ENCODE results near the gene HOXA6. TPM values are rescaled to one million over a fixed set of nuclear protein-coding genes. Genes with fewer than 3 reads are reported as not detected.

HOXA6 gene
- total RNA-seq, 4 donors from 2014 or later = 0.66 to 0.92 TPM; not detected in 2

DNA sequence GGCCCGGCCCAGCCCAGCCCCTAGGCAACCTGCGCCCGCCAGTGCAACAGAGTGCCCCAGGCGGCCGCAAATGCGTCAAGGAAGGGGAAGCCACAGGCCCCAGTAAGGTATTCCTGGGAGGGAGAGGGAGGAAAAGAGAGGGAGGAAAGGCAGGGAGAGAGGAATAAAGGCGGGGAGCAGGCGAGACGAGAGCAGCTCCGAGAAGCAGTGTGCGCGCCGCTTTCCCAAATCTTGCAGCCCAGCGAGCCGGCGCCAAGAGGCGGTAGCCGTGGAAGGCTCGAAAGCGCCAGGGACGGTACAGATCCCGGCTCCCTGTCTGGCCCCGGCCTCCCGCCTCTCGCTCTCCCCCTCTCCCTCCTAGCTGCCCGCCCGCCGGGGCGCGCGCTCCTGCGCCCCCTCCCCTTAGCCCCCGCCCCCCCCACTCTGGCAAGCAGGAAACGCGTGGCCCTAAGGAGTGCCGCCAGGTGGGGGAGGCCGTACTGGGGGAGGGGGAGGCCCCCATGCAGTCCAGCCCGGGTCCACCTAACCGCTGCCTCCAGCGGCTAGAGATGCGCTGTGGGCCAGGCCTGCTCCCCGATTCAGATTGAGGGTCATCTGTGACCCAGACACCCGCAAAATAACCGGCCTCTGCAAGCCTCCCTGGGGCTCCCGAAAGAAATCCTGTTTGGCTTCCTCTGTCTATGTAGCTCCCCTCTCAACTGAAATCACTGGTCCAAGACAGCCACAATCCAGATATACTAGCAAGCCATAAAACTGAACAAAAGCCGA lies 22.3 kb upstream of the HOXA6 start:
- no peak for DNase-seq (ENCODE audit: extremely low spot score)

DNA sequence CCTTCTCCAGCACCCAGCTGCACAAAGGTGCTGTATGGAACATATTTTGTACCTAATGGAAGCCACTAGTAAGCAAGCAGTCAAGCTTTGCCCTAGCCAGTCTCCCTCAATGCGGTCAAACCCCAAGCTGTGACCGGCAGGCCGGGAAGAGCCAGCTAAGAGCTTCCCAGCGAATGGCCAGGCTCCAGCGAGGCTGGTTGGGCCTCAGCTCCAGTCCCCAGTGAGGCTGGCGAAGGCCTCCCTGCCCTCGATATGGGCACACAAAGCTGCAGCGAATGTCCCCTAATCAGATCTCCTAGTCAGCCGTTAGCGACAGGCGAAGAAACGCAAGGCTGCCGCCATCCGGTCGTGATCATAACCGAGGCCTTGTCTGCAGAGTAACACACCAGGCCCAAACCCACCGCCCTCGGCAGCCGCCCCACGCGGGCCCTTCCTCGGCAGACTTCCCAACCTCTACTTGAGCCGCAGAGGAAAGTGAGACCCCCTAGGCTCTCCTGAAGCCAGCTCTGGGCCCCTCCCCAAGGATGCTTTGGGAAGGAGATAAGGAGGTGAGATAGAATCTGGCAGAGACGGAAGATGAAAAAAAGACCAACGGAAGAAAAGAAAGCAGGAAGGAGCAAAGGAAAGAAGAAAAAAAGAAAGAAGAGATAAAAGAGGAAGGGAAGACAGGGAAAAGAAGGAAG lies 20.8 kb upstream of the HOXA6 start:
- intact Hi-C loops (cut with DNase I) = no loop called here
- TF ChIP-seq POLR2AphosphoS5 (IDR thresholded peaks at IDR 0.05) (no peak), POLR2A (IDR thresholded peaks at IDR 0.05; ENCODE audit: low read depth) (no peak), EP300 (IDR thresholded peaks at IDR 0.05) (no peak)
- TF ChIP-seq, protein P1, sequence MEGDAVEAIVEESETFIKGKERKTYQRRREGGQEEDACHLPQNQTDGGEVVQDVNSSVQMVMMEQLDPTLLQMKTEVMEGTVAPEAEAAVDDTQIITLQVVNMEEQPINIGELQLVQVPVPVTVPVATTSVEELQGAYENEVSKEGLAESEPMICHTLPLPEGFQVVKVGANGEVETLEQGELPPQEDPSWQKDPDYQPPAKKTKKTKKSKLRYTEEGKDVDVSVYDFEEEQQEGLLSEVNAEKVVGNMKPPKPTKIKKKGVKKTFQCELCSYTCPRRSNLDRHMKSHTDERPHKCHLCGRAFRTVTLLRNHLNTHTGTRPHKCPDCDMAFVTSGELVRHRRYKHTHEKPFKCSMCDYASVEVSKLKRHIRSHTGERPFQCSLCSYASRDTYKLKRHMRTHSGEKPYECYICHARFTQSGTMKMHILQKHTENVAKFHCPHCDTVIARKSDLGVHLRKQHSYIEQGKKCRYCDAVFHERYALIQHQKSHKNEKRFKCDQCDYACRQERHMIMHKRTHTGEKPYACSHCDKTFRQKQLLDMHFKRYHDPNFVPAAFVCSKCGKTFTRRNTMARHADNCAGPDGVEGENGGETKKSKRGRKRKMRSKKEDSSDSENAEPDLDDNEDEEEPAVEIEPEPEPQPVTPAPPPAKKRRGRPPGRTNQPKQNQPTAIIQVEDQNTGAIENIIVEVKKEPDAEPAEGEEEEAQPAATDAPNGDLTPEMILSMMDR (IDR thresholded peaks at IDR 0.05) = no peak
- Histone ChIP-seq H3K36me3 (no peaks in the 10 kb centered on the region), H3K4me3 (no peak overlapping the region), H3K27me3 (peaks cover 33 to 100% (median 100%) of the 10 kb centered on the region in 4 donors), H3K27ac (replicated peaks in 1 of 4) (no peak overlapping the region), H3K9me3 (no peaks in the 10 kb centered on the region), H3K4me1 (peaks cover 21 to 69% (median 59%) of the 10 kb centered on the region in 4 donors)
- DNase-seq (ENCODE audit: extremely low spot score) = no peak
- 48% methylated on average over 11 of the region's 25 CpGs for WGBS

More for the DNA sequence above, 22.3 kb upstream of the HOXA6 start:
- Histone ChIP-seq H3K27ac (replicated peaks in 1 of 4) (no peak overlapping the region), H3K4me3 (peak overlapping the region in 1 of 4 donors; percentile 12), H3K36me3 (no peaks in the 10 kb centered on the region), H3K9me3 (no peaks in the 10 kb centered on the region), H3K27me3 (peaks cover 47 to 100% (median 100%) of the 10 kb centered on the region in 4 donors), H3K4me1 (peaks cover 31 to 73% (median 64%) of the 10 kb centered on the region in 4 donors)
- WGBS = 4% methylated on average over 28 of the region's 46 CpGs
- intact Hi-C loops (cut with DNase I) = no loop called here
- TF ChIP-seq EP300 (IDR thresholded peaks at IDR 0.05) = no peak
- no peak for TF ChIP-seq POLR2AphosphoS5 (IDR thresholded peaks at IDR 0.05)
- TF ChIP-seq, protein P1 (IDR thresholded peaks at IDR 0.05) = no peak
- TF ChIP-seq POLR2A (IDR thresholded peaks at IDR 0.05; ENCODE audit: low read depth) = no peak

DNA sequence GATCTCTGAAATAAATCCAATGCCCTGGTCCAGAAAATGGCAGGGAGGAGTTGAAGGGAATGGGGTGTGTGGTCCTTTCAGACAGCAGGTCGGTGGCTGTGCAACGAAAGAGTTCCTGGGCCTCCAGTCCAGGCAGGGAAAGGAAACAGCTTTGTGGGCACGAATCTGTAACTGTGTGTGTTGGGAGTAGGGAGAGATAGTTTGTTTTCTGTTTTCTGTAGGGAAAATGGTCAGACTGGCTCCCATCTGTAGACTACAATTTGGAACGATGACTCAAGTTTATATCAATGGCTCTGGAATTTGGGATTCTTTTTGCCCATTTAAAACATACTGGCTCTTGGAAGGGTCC lies 20.3 kb upstream of the HOXA6 start:
- H3K36me3 ChIP-seq = no peaks in the 10 kb centered on the region
- WGBS = 50% methylated on average over 4 of the region's 4 CpGs
- TF ChIP-seq POLR2A (IDR thresholded peaks at IDR 0.05; ENCODE audit: low read depth) = no peak
- TF ChIP-seq EP300 (IDR thresholded peaks at IDR 0.05) = no peak
- no peak for TF ChIP-seq POLR2AphosphoS5 (IDR thresholded peaks at IDR 0.05)
- TF ChIP-seq, protein P1 (IDR thresholded peaks at IDR 0.05) = no peak
- intact Hi-C loops (cut with DNase I) = no loop called here
- H3K9me3 ChIP-seq = no peaks in the 10 kb centered on the region
- peaks cover 27 to 100% (median 98%) of the 10 kb centered on the region in 4 donors for H3K27me3 ChIP-seq
- H3K27ac ChIP-seq (replicated peaks in 1 of 4) = no peak overlapping the region
- H3K4me1 ChIP-seq = peaks cover 16 to 64% (median 54%) of the 10 kb centered on the region in 4 donors
- H3K4me3 ChIP-seq = no peak overlapping the region
- no peak for DNase-seq (ENCODE audit: extremely low spot score)

DNA sequence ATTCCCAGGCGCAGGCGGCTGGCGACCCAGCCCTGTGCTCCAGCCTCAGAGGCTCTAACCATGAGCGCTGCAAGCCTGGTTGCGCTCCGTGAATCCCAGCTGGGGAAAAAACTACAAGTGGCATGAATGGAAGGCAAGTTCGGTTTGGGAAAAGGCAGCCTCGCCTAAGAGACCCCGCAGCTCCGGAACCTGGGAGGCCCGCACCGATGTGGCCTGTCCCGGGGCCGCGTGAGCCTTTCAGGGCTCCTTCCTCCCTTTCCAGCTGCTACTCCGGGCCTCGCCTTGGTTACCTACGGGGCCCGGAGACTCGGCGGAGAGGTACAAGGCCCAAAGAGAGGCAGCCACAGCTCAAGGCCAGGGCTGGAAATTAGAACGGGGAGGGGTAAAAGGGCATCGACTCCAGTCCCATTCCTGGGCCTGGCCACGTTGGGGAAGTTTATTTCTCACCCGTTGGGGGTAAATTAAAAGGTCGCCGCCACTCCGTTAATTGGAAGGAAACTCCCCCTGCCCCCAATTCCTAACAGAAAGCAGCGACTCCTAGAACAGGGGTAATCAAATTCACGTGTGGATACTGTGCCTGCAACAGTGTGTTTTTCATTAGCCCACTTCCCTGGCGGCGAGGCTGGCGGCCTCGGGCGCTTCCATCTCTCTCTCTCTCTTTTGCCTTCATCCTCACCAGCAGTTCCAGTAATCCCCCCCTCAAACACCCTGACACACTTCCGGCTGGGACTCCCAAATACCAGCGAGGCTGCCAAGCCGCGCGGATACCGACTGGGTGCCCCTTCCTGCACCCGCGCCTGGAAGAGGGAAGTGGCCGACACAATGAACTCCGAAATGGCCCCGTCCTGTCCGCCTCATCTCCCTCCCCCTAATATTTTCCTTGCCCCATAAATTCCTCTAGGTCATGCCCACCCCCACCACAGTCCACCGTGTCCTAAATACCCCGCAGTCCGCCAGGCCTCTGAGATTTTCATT lies 19.2 kb upstream of the HOXA6 start:
- H3K27ac ChIP-seq (replicated peaks in 1 of 4) = no peak overlapping the region
- H3K27me3 ChIP-seq = peaks cover 27 to 100% (median 95%) of the 10 kb centered on the region in 4 donors

More for the DNA sequence above, 19.2 kb upstream of the HOXA6 start:
- TF ChIP-seq POLR2A (IDR thresholded peaks at IDR 0.05; ENCODE audit: low read depth) (no peak), POLR2AphosphoS5 (IDR thresholded peaks at IDR 0.05) (no peak), EP300 (IDR thresholded peaks at IDR 0.05) (no peak)
- TF ChIP-seq, protein P1 (IDR thresholded peaks at IDR 0.05) = no peak
- no peaks in the 10 kb centered on the region for H3K36me3 ChIP-seq
- intact Hi-C loops (cut with DNase I) = no loop called here
- DNase-seq (ENCODE audit: extremely low spot score) = no peak
- H3K4me3 ChIP-seq = peak overlapping the region in 1 of 4 donors; percentile 2
- H3K4me1 ChIP-seq = peaks cover 11 to 55% (median 43%) of the 10 kb centered on the region in 4 donors
- 10% methylated on average over 29 of the region's 50 CpGs for WGBS
- H3K9me3 ChIP-seq = no peaks in the 10 kb centered on the region

Data from esophagus muscularis mucosa (tissue), 4 donors.